HG02870 (cell line): ENCODE results near the gene SNX1.
A peak's percentile ranks its signal among the peaks of the same experiment; 100 is the strongest.
"Not testable (repeated sequence)": the region's sequence is repeated elsewhere in the genome, so short reads cannot be mapped to it uniquely, and the experiment has no call there.

ENCODE experiments used
- ATAC-seq: cut with Tn5 transposase; IDR thresholded peaks from one replicate; pipeline ENCODE4 v1.9.1; 2021; ENCODE audit warnings: mild to moderate bottlenecking, moderate library complexity; ENCODE audit not compliant: unreplicated experiment

SNX1 gene

GRCh38 chr15:64111679-64112050 is 15.9 kb downstream of the SNX1 start:
- ATAC-seq, result no peak

- no peak for ATAC-seq
Measured at GRCh38 chr15:64112073-64112772, 16.4 kb downstream of the SNX1 start.

GRCh38 chr15:64112904-64113303 is 17.1 kb downstream of the SNX1 start:
- peak; percentile 48 for ATAC-seq

- no peak for ATAC-seq
Measured at GRCh38 chr15:64117759-64118487, 22.1 kb downstream of the SNX1 start.

- not testable (repeated sequence) for ATAC-seq
Measured at GRCh38 chr15:64120322-64120721, 24.5 kb downstream of the SNX1 start.

GRCh38 chr15:64121614-64122013 is 25.8 kb downstream of the SNX1 start:
- no peak for ATAC-seq

GRCh38 chr15:64122444-64122843 is 26.7 kb downstream of the SNX1 start:
- ATAC-seq, result no peak

GRCh38 chr15:64122936-64123351 is 27.2 kb downstream of the SNX1 start:
- no peak for ATAC-seq

GRCh38 chr15:64125978-64126377 is 30.2 kb downstream of the SNX1 start:
- no peak for ATAC-seq

GRCh38 chr15:64127521-64128270 is 31.9 kb downstream of the SNX1 start:
- no peak for ATAC-seq

- no peak for ATAC-seq
Measured at GRCh38 chr15:64130159-64130558, 34.4 kb downstream of the SNX1 start.

- no peak for ATAC-seq
Measured at GRCh38 chr15:64131547-64131946, 35.8 kb downstream of the SNX1 start.

- no peak for ATAC-seq
Measured at GRCh38 chr15:64132217-64132616, 36.4 kb downstream of the SNX1 start.

- no peak for ATAC-seq
Measured at GRCh38 chr15:64133623-64134344, 38.0 kb downstream of the SNX1 start.

- no peak for ATAC-seq
Measured at GRCh38 chr15:64134345-64134829, 38.6 kb downstream of the SNX1 start.

GRCh38 chr15:64136347-64136746 is 40.6 kb downstream of the SNX1 start:
- no peak for ATAC-seq

- ATAC-seq, result no peak
Measured at GRCh38 chr15:64137226-64137833, 41.5 kb downstream of the SNX1 start.

- ATAC-seq, result no peak
Measured at GRCh38 chr15:64138331-64138941, 42.7 kb downstream of the SNX1 start.

- no peak for ATAC-seq
Measured at GRCh38 chr15:64141798-64142512, 46.2 kb downstream of the SNX1 start.
